CD4-positive, alpha-beta T cell (primary cell): ENCODE results near the gene PLPPR1. TPM values are rescaled to one million over a fixed set of nuclear protein-coding genes. Genes with fewer than 3 reads are reported as not detected.
"Not testable (repeated sequence)": the region's sequence is repeated elsewhere in the genome, so short reads cannot be mapped to it uniquely, and the experiment has no call there.

Source experiments
- ATAC-seq: fragments of 200-7000 bp; cut with Tn5 transposase; one replicate; pipeline ENCODE4 v1.10.0; 2022; ENCODE audit warnings: mild to moderate bottlenecking; ENCODE audit not compliant: poor library complexity
- CTCF ChIA-PET: fragments of 350-600 bp; sonication (Branson Sonifier 250); formaldehyde crosslinking; loops from one replicate; lab custom pipeline; 2021; ENCODE audit warnings: antibody characterized with exemption, inconsistent platforms; lab: Charles Lee
- POLR2A ChIA-PET: fragments of 350-600 bp; sonication (Branson Sonifier 250); formaldehyde crosslinking; loops from one replicate; lab custom pipeline; 2021; ENCODE audit warnings: antibody characterized with exemption, inconsistent platforms; lab: Charles Lee
- DNase-seq, 14 experiments: peaks; one replicate each; pipeline ENCODE4 v3.0.0-alpha.2; 2013 to 2020; ENCODE audit warnings: mixed read lengths in 2 of 14
- H3K27ac ChIP-seq, 2 donors: one replicate each; pipeline versions ENCODE4 v1.5.1 to v1.7.0; 2013; ENCODE audit warnings: low read length in 2 of 2, low read depth in 1 of 2, mild to moderate bottlenecking in 1 of 2
- H3K27me3 ChIP-seq, 2 experiments: 1 replicate in 1 of 2; 2 replicates in 1 of 2; pipeline versions ENCODE4 v1.6.1 to v1.7.0; 2013; ENCODE audit warnings: low read length in 2 of 2, control low read depth in 1 of 2, mild to moderate bottlenecking in 1 of 2, moderate library complexity in 1 of 2; ENCODE audit not compliant: insufficient read depth in 2 of 2, control insufficient read depth in 1 of 2
- H3K36me3 ChIP-seq: one replicate; pipeline ENCODE4 v1.6.1; 2013; ENCODE audit warnings: low read length, control low read depth; ENCODE audit not compliant: insufficient read depth
- H3K4me1 ChIP-seq: one replicate; pipeline ENCODE4 v1.6.1; 2013; ENCODE audit warnings: low read length, control low read depth; ENCODE audit not compliant: insufficient read depth
- H3K4me3 ChIP-seq: one replicate; pipeline ENCODE4 v1.5.1; 2013; ENCODE audit warnings: mild to moderate bottlenecking, low read length, moderate library complexity
- H3K9me3 ChIP-seq, 2 experiments: 1 replicate in 1 of 2; 2 replicates in 1 of 2; pipeline versions ENCODE4 v1.6.1 to v1.7.0; 2013; ENCODE audit warnings: low read length in 2 of 2, mild to moderate bottlenecking in 2 of 2, control low read depth in 1 of 2, moderate library complexity in 1 of 2; ENCODE audit not compliant: control insufficient read depth in 1 of 2, insufficient read depth in 1 of 2
- H3K27ac Mint-ChIP-seq: one replicate; pipeline ENCODE4 v1.8.0; 2020; ENCODE audit warnings: mixed read lengths
- H3K27me3 Mint-ChIP-seq: one replicate; pipeline ENCODE4 v1.8.0; 2021; ENCODE audit warnings: mixed read lengths
- H3K36me3 Mint-ChIP-seq: one replicate; pipeline ENCODE4 v1.8.0; 2021; ENCODE audit warnings: low read depth, mixed read lengths
- H3K4me1 Mint-ChIP-seq: one replicate; pipeline ENCODE4 v1.8.0; 2021; ENCODE audit warnings: low read depth, mixed read lengths
- H3K4me3 Mint-ChIP-seq: one replicate; pipeline ENCODE4 v1.8.0; 2020; ENCODE audit warnings: mild to moderate bottlenecking, mixed read lengths
- H3K9me3 Mint-ChIP-seq: one replicate; pipeline ENCODE4 v1.8.0; 2020; ENCODE audit warnings: mixed read lengths
- CTCF ChIP-seq: fragments of 200-600 bp; IDR thresholded peaks from one replicate; pipeline ENCODE4 v1.8.0; 2022; ENCODE audit warnings: antibody characterized with exemption, mild to moderate bottlenecking
- intact Hi-C, 2 experiments: fragments of 100-400 bp; cut with DNase I in 1 of 2; cut with micrococcal nuclease in 1 of 2; formaldehyde crosslinking; loops; one replicate each; pipeline versions ENCODE4 v1.15.1 to v1.9.0; 2023 to 2025; cut with DNase I, micrococcal nuclease
- total RNA-seq, 174 experiments: library from RNA in 2 of 174; stranded (reverse) in 2 of 174; gene quantifications; one replicate each; pipeline ENCODE4 v1.2.3 and lab custom pipeline; 2021 to 2026

Gene PLPPR1
- total RNA-seq, 2 experiments from 2014 or later, result not detected

GRCh38 chr9:101119206-101119819, 90.8 kb downstream of the PLPPR1 start:
- intact Hi-C loops, result no loop called here
- ChIA-PET CTCF (no interaction called here), POLR2A (no interaction called here)
- no peak for TF ChIP-seq CTCF
- no peak overlapping the region for H3K27ac ChIP-seq
- ATAC-seq, result no peak
- H3K4me1 ChIP-seq, result no peaks in the 10 kb centered on the region
- no peaks in the 10 kb centered on the region for H3K4me1 Mint-ChIP-seq
- no peaks in the 10 kb centered on the region for H3K27me3 Mint-ChIP-seq
- H3K9me3 Mint-ChIP-seq, result peaks cover 2% of the 10 kb centered on the region
- no peak overlapping the region for H3K4me3 Mint-ChIP-seq
- H3K4me3 ChIP-seq, result no peak overlapping the region
- H3K27me3 ChIP-seq, result no peaks in the 10 kb centered on the region
- DNase-seq, result peak in 1 of 14 experiments; percentile 6
- no peak overlapping the region for H3K27ac Mint-ChIP-seq
- no peaks in the 10 kb centered on the region for H3K36me3 ChIP-seq
- no peaks in the 10 kb centered on the region for H3K36me3 Mint-ChIP-seq
- peaks cover 0 to 4% of the 10 kb centered on the region in 2 experiments for H3K9me3 ChIP-seq

GRCh38 chr9:101121836-101122399, 93.4 kb downstream of the PLPPR1 start:
- ChIA-PET CTCF (interaction anchor here (1.5 kb wide), 1 partner anchor 9 kb away, joined by 4 read pairs; no protein-coding TSS in a partner anchor), POLR2A (no interaction called here)
- Mint-ChIP-seq H3K27me3 (no peaks in the 10 kb centered on the region), H3K4me3 (no peak overlapping the region), H3K4me1 (no peaks in the 10 kb centered on the region), H3K36me3 (no peaks in the 10 kb centered on the region), H3K27ac (no peak overlapping the region), H3K9me3 (peaks cover 5% of the 10 kb centered on the region)
- TF ChIP-seq CTCF, result no peak
- Histone ChIP-seq H3K27me3 (no peaks in the 10 kb centered on the region), H3K4me3 (no peak overlapping the region), H3K36me3 (no peaks in the 10 kb centered on the region), H3K9me3 (peaks cover 0 to 4% of the 10 kb centered on the region in 2 experiments), H3K27ac (no peak overlapping the region), H3K4me1 (no peaks in the 10 kb centered on the region)
- intact Hi-C loops, result no loop called here
- no peak for ATAC-seq
- DNase-seq, result no peak

DNA sequence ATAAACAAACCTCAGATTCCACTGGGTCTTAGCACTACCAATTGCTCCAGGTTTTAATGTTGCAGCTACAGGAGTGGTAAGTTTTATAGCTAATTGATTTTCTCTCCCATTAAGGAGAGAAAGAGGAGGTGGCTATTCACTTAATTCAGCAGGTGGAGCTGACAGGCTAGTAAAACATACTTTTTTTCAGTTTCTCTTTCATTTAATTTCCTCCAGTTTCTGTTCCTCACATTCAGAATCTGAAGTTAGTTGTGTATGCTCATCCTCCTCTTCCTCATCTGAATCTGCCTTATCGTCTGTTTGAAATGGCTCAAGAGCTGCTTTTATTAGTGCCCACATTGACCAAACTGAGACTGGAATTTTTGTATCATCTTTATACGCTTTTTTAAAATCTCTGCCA, 98.0 kb downstream of the PLPPR1 start:
- no peaks in the 10 kb centered on the region for H3K4me1 Mint-ChIP-seq
- H3K27ac ChIP-seq, result no peak overlapping the region
- H3K27ac Mint-ChIP-seq, result no peak overlapping the region
- no peaks in the 10 kb centered on the region for H3K36me3 ChIP-seq
- ChIA-PET CTCF (no interaction called here), POLR2A (no interaction called here)
- H3K9me3 Mint-ChIP-seq, result peaks cover 9% of the 10 kb centered on the region
- DNase-seq, result no peak
- no peak for TF ChIP-seq CTCF
- intact Hi-C loops, result no loop called here
- H3K4me1 ChIP-seq, result no peaks in the 10 kb centered on the region
- no peaks in the 10 kb centered on the region for H3K27me3 ChIP-seq
- H3K4me3 Mint-ChIP-seq, result no peak overlapping the region
- no peaks in the 10 kb centered on the region for H3K36me3 Mint-ChIP-seq
- H3K9me3 ChIP-seq, result peaks cover 0 to 4% of the 10 kb centered on the region in 2 experiments
- no peak overlapping the region for H3K4me3 ChIP-seq
- ATAC-seq, result no peak
- no peaks in the 10 kb centered on the region for H3K27me3 Mint-ChIP-seq

GRCh38 chr9:101127369-101127768, 98.8 kb downstream of the PLPPR1 start:
- POLR2A ChIA-PET, result not testable (repeated sequence)

More at GRCh38 chr9:101127369-101127768, 98.8 kb downstream of the PLPPR1 start:
- H3K27ac ChIP-seq, H3K36me3 ChIP-seq, H3K9me3 ChIP-seq, intact Hi-C loops, H3K4me1 ChIP-seq, H3K36me3 Mint-ChIP-seq, CTCF ChIA-PET, H3K4me3 ChIP-seq, DNase-seq, H3K27ac Mint-ChIP-seq, ATAC-seq, H3K4me1 Mint-ChIP-seq, H3K27me3 ChIP-seq, H3K27me3 Mint-ChIP-seq, H3K9me3 Mint-ChIP-seq, H3K4me3 Mint-ChIP-seq: not testable (repeated sequence)
